Measurements from ENCODE around the gene HDAC9. TPM values are rescaled to one million over a fixed set of nuclear protein-coding genes. Genes with fewer than 3 reads are reported as not detected.

Gene HDAC9
- total RNA-seq, 2 donors from 2014 or later, result 1.5 to 4.0 TPM

- no peaks in the 10 kb centered on the region for H3K36me3 Mint-ChIP-seq (ENCODE audit: low read depth)
- H3K36me3 ChIP-seq (ENCODE audit: control insufficient read depth, insufficient read depth, low read length), result no peaks in the 10 kb centered on the region
- no peaks in the 10 kb centered on the region for H3K4me1 ChIP-seq (ENCODE audit: control insufficient read depth, insufficient read depth, low read length)
- H3K9ac ChIP-seq (ENCODE audit: extremely low read depth, low read length, poor library complexity, severe bottlenecking), result no peak overlapping the region
- no peak overlapping the region for H3K4me3 Mint-ChIP-seq
- no peak for TF ChIP-seq CTCF (conservative IDR thresholded peaks at IDR 0.05)
- no peak overlapping the region for H3K27ac Mint-ChIP-seq
- no peak overlapping the region for H3K27ac ChIP-seq (ENCODE audit: low read depth, low read length)
- H3K9me3 ChIP-seq (ENCODE audit: control insufficient read depth, low read length), result no peaks in the 10 kb centered on the region
- no peaks in the 10 kb centered on the region for H3K9me3 Mint-ChIP-seq
- 91% methylated on average over 3 of the region's 3 CpGs; no CpG with 5 or more reads in 1 of the 2 experiments for WGBS, 2 experiments (ENCODE audit: insufficient coverage in 1 of 2, insufficient read length in 1 of 2)
- H3K27me3 ChIP-seq (ENCODE audit: control insufficient read depth, insufficient read depth, low read length, poor library complexity, severe bottlenecking), result no peaks in the 10 kb centered on the region
- H3K27me3 Mint-ChIP-seq (ENCODE audit: insufficient read depth), result no peaks in the 10 kb centered on the region
- H3K4me3 ChIP-seq (ENCODE audit: low read length), result no peak overlapping the region
- DNase-seq, result no peak
- no peaks in the 10 kb centered on the region for H3K4me1 Mint-ChIP-seq
Observed at GRCh38 chr7:18531539-18531938, 36.0 kb downstream of the HDAC9 start.

- no peak overlapping the region for H3K4me3 Mint-ChIP-seq
- peaks cover under 1% of the 10 kb centered on the region for H3K4me1 Mint-ChIP-seq
- H3K4me3 ChIP-seq (ENCODE audit: low read length), result no peak overlapping the region
- WGBS, 2 experiments (ENCODE audit: insufficient coverage in 1 of 2, insufficient read length in 1 of 2), result 71 to 93% methylated on average over 1 to 2 of the region's 2 CpGs
- no peak overlapping the region for H3K27ac ChIP-seq (ENCODE audit: low read depth, low read length)
- H3K9me3 ChIP-seq (ENCODE audit: control insufficient read depth, low read length), result no peaks in the 10 kb centered on the region
- no peak overlapping the region for H3K27ac Mint-ChIP-seq
- H3K27me3 Mint-ChIP-seq (ENCODE audit: insufficient read depth), result no peaks in the 10 kb centered on the region
- H3K36me3 ChIP-seq (ENCODE audit: control insufficient read depth, insufficient read depth, low read length), result no peaks in the 10 kb centered on the region
- no peak overlapping the region for H3K9ac ChIP-seq (ENCODE audit: extremely low read depth, low read length, poor library complexity, severe bottlenecking)
- H3K27me3 ChIP-seq (ENCODE audit: control insufficient read depth, insufficient read depth, low read length, poor library complexity, severe bottlenecking), result no peaks in the 10 kb centered on the region
- no peaks in the 10 kb centered on the region for H3K36me3 Mint-ChIP-seq (ENCODE audit: low read depth)
- no peak for TF ChIP-seq CTCF (conservative IDR thresholded peaks at IDR 0.05)
- no peaks in the 10 kb centered on the region for H3K9me3 Mint-ChIP-seq
- DNase-seq, result no peak
- no peaks in the 10 kb centered on the region for H3K4me1 ChIP-seq (ENCODE audit: control insufficient read depth, insufficient read depth, low read length)
Observed at GRCh38 chr7:18532813-18533212, 37.3 kb downstream of the HDAC9 start.

- Mint-ChIP-seq H3K4me1 (peaks cover 5% of the 10 kb centered on the region), H3K27me3 (ENCODE audit: insufficient read depth) (no peaks in the 10 kb centered on the region), H3K36me3 (ENCODE audit: low read depth) (no peaks in the 10 kb centered on the region), H3K4me3 (no peak overlapping the region), H3K27ac (no peak overlapping the region), H3K9me3 (no peaks in the 10 kb centered on the region)
- Histone ChIP-seq H3K27me3 (ENCODE audit: control insufficient read depth, insufficient read depth, low read length, poor library complexity, severe bottlenecking) (no peaks in the 10 kb centered on the region), H3K27ac (ENCODE audit: low read depth, low read length) (no peak overlapping the region), H3K4me3 (ENCODE audit: low read length) (no peak overlapping the region), H3K36me3 (ENCODE audit: control insufficient read depth, insufficient read depth, low read length) (no peaks in the 10 kb centered on the region), H3K4me1 (ENCODE audit: control insufficient read depth, insufficient read depth, low read length) (no peaks in the 10 kb centered on the region), H3K9me3 (ENCODE audit: control insufficient read depth, low read length) (no peaks in the 10 kb centered on the region), H3K9ac (ENCODE audit: extremely low read depth, low read length, poor library complexity, severe bottlenecking) (no peak overlapping the region)
- WGBS, 2 experiments (ENCODE audit: insufficient coverage in 1 of 2, insufficient read length in 1 of 2), result 70 to 89% methylated on average over 3 to 5 of the region's 5 CpGs
- TF ChIP-seq CTCF (conservative IDR thresholded peaks at IDR 0.05), result no peak
- DNase-seq, result no peak
Observed at GRCh38 chr7:18534481-18534880, 38.9 kb downstream of the HDAC9 start.
